B cell (primary cell): ENCODE results near the gene CCDC134.

ENCODE experiments used
- EZH2 ChIP-seq: IDR thresholded peaks from 2 replicates; pipeline ENCODE4 v1.6.1; 2012; ENCODE audit warnings: borderline replicate concordance, low read depth, mild to moderate bottlenecking, moderate library complexity, low read length; ENCODE audit not compliant: insufficient read depth, poor library complexity, severe bottlenecking
- TF ChIP-seq, protein P1 (sequence below): fragments of 200-600 bp; IDR thresholded peaks from one replicate; pipeline ENCODE4 v1.8.0; 2022; ENCODE audit warnings: antibody characterized with exemption, mild to moderate bottlenecking

DNA sequence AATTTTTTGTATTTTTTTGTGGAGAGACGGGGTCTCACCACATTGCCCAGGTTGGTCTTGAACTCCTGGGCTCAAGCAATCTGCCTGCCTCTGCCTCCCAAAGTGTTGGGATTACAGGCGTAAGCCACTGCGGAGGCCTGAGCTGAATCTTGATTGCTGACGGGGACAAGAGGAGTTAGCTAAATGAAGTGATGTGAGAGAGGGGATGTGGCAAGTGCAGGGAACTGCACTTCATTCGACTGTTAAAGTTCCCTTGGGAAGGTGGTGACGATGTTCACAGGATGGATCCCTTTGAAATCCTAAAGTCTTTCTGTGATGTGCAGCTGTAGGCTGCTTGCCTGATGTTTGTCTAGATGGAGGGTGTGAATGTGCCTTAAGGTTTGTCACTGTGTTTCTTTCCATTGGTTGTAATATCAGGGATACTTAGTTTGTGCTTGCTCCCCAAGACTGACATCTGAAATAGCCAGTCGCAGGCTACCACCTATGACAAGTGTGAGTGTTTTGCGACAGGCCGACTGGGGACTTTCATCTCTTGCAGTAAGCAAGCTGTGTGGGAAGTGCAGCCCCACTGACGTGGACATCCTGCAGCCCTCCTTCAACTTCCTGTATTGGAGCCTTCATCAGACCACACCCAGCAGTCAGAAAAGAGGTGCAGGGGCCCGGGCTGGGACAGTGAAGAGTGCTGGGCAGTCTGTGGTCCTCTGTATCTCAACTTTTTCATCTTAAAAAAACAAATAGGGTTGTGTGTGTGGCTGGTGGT is 19.6 kb upstream of the CCDC134 start:
- TF ChIP-seq, protein P1, sequence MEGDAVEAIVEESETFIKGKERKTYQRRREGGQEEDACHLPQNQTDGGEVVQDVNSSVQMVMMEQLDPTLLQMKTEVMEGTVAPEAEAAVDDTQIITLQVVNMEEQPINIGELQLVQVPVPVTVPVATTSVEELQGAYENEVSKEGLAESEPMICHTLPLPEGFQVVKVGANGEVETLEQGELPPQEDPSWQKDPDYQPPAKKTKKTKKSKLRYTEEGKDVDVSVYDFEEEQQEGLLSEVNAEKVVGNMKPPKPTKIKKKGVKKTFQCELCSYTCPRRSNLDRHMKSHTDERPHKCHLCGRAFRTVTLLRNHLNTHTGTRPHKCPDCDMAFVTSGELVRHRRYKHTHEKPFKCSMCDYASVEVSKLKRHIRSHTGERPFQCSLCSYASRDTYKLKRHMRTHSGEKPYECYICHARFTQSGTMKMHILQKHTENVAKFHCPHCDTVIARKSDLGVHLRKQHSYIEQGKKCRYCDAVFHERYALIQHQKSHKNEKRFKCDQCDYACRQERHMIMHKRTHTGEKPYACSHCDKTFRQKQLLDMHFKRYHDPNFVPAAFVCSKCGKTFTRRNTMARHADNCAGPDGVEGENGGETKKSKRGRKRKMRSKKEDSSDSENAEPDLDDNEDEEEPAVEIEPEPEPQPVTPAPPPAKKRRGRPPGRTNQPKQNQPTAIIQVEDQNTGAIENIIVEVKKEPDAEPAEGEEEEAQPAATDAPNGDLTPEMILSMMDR, result no peak
- no peak for TF ChIP-seq EZH2
